Spleen (tissue), 7 donors: ENCODE results near the gene LGR6.

ENCODE experiments used
- CTCF ChIP-seq, 11 experiments: fragments of 200-600 bp in 7 of 11; fragments of 450-650 bp in 4 of 11; sonication (generic) in 4 of 11; IDR thresholded peaks in 8 of 11; conservative IDR thresholded peaks in 3 of 11; 1 replicate in 7 of 11; 2 replicates in 4 of 11; pipeline versions ENCODE4 v1.4.0 to v1.8.0; 2016 to 2021; ENCODE audit warnings: antibody characterized with exemption in 11 of 11, inconsistent platforms in 4 of 11, mild to moderate bottlenecking in 1 of 11
- POLR2A ChIP-seq, 3 donors: fragments of 450-650 bp; IDR thresholded peaks; one replicate each; pipeline ENCODE4 v1.5.1; 2017; ENCODE audit warnings: antibody characterized with exemption in 3 of 3, mild to moderate bottlenecking in 1 of 3
- POLR2AphosphoS5 ChIP-seq, 3 donors: sonication (generic); formaldehyde crosslinking; IDR thresholded peaks; one replicate each; pipeline ENCODE4 v1.5.1; 2017; ENCODE audit warnings: antibody characterized with exemption in 3 of 3
- donor health status: DM: no; HTN: no; CAD: no; lungs with moderate emphysema.
- donor health status: DM: no; HTN: no; CAD: no.
- donor health status: DM: no; HTN: no; CAD: no.

GRCh38 chr1:202160377-202160940 is 33.1 kb upstream of the LGR6 start, which contains the start of gene PTPN7:
- peak; percentile 45 to 82 (median 65) for TF ChIP-seq CTCF (IDR thresholded peaks at IDR 0.05 in 8 of 11, conservative IDR thresholded peaks at IDR 0.05 in 3 of 11)
- peak; percentile 58 to 81 (median 79) for TF ChIP-seq POLR2AphosphoS5 (IDR thresholded peaks at IDR 0.05)
- no peak for TF ChIP-seq POLR2A (IDR thresholded peaks at IDR 0.05)
